Astrocyte (in vitro differentiated cells and primary cell): ENCODE measurements around the gene NADK. TPM values are rescaled to one million over a fixed set of nuclear protein-coding genes. Genes with fewer than 3 reads are reported as not detected.

ENCODE experiments used
- DNase-seq: peaks from one replicate; pipeline ENCODE4 v3.0.0-alpha.2; 2010; ENCODE audit warnings: low read depth
- FAIRE-seq: peaks from 2 replicates; lab custom pipeline; 2011; peaks lifted over from hg19 to GRCh38; lab: Jason Lieb, UNC
- H2AFZ ChIP-seq: 2 replicates; pipeline ENCODE4 v1.6.0; 2012; ENCODE audit warnings: low read depth, low read length, inconsistent platforms
- H3K27ac ChIP-seq: 2 replicates; pipeline ENCODE4 v1.5.1; 2011; ENCODE audit warnings: low read depth, low read length, inconsistent platforms
- H3K27me3 ChIP-seq: 2 replicates; pipeline ENCODE4 v1.6.0; 2011; ENCODE audit warnings: low read length, inconsistent platforms; ENCODE audit not compliant: insufficient read depth
- H3K36me3 ChIP-seq: 2 replicates; pipeline ENCODE4 v1.5.1; 2011; ENCODE audit warnings: low read length, inconsistent platforms; ENCODE audit not compliant: insufficient read depth
- H3K4me1 ChIP-seq: 2 replicates; pipeline ENCODE4 v1.5.1; 2011; ENCODE audit warnings: low read length, inconsistent platforms; ENCODE audit not compliant: insufficient read depth
- H3K4me2 ChIP-seq: 2 replicates; pipeline ENCODE4 v1.6.0; 2012; ENCODE audit warnings: low read length, inconsistent platforms
- H3K4me3 ChIP-seq: 2 replicates; pipeline ENCODE4 v1.5.1; 2011; ENCODE audit warnings: low read depth, mild to moderate bottlenecking, low read length, inconsistent platforms; ENCODE audit not compliant: insufficient read depth
- H3K79me2 ChIP-seq: 2 replicates; pipeline ENCODE4 v1.6.0; 2012; ENCODE audit warnings: mild to moderate bottlenecking, low read length, inconsistent platforms; ENCODE audit not compliant: insufficient read depth
- H3K9ac ChIP-seq: 2 replicates; pipeline ENCODE4 v1.6.0; 2012; ENCODE audit warnings: mild to moderate bottlenecking, low read length, inconsistent platforms
- H3K9me3 ChIP-seq: 2 replicates; pipeline ENCODE4 v1.5.1; 2012; ENCODE audit warnings: low read depth, mild to moderate bottlenecking, low read length, inconsistent platforms; ENCODE audit not compliant: insufficient read depth
- H4K20me1 ChIP-seq: 2 replicates; pipeline ENCODE4 v1.6.0; 2012; ENCODE audit warnings: low read length, inconsistent platforms; ENCODE audit not compliant: insufficient read depth
- H3K27ac Mint-ChIP-seq: one replicate; pipeline ENCODE4 v1.8.0; 2021; ENCODE audit warnings: mild to moderate bottlenecking, mixed read lengths; ENCODE audit not compliant: unreplicated experiment
- H3K27me3 Mint-ChIP-seq: one replicate; pipeline ENCODE4 v1.8.0; 2021; ENCODE audit warnings: low read depth, mixed read lengths; ENCODE audit not compliant: unreplicated experiment
- H3K36me3 Mint-ChIP-seq: one replicate; pipeline ENCODE4 v1.8.0; 2021; ENCODE audit warnings: low read depth, mixed read lengths; ENCODE audit not compliant: unreplicated experiment
- H3K4me1 Mint-ChIP-seq: one replicate; pipeline ENCODE4 v1.8.0; 2021; ENCODE audit warnings: low read depth, mixed read lengths; ENCODE audit not compliant: unreplicated experiment
- H3K4me3 Mint-ChIP-seq: one replicate; pipeline ENCODE4 v1.8.0; 2021; ENCODE audit warnings: mild to moderate bottlenecking, moderate library complexity, mixed read lengths; ENCODE audit not compliant: unreplicated experiment
- H3K9me3 Mint-ChIP-seq: one replicate; pipeline ENCODE4 v1.8.0; 2021; ENCODE audit warnings: mild to moderate bottlenecking, mixed read lengths; ENCODE audit not compliant: unreplicated experiment
- CTCF ChIP-seq: IDR thresholded peaks from 2 replicates; pipeline ENCODE4 v1.5.1; 2011; ENCODE audit warnings: low read depth, mild to moderate bottlenecking, inconsistent platforms, low read length, moderate library complexity; ENCODE audit not compliant: insufficient read depth
- EZH2 ChIP-seq: IDR thresholded peaks from 2 replicates; pipeline ENCODE4 v1.6.1; 2012; ENCODE audit warnings: mild to moderate bottlenecking, low read length, inconsistent platforms; ENCODE audit not compliant: insufficient read depth
- total RNA-seq: library from RNA; stranded (reverse); gene quantifications from 2 replicates; pipeline ENCODE4 v1.2.1, GENCODE V29; 2021

NADK gene
- total RNA-seq, 1 donor from 2014 or later = 87.6 TPM

- no peak overlapping the region for H2AFZ ChIP-seq
Observed at GRCh38 chr1:1779691-1780597, 1.7 kb upstream of the NADK start.

GRCh38 chr1:1779320-1779675 is 1.0 kb upstream of the NADK start:
- H3K36me3 Mint-ChIP-seq = peaks cover 3% of the 10 kb centered on the region
- no peak for FAIRE-seq
- no peak overlapping the region for H3K9ac ChIP-seq

More at GRCh38 chr1:1779691-1780597, 1.7 kb upstream of the NADK start:
- H3K9me3 Mint-ChIP-seq = no peaks in the 10 kb centered on the region
- H3K9me3 ChIP-seq = no peaks in the 10 kb centered on the region
- TF ChIP-seq CTCF (no peak), EZH2 (no peak)
- H3K27me3 ChIP-seq = no peaks in the 10 kb centered on the region
- H3K9ac ChIP-seq = no peak overlapping the region
- peaks cover 34% of the 10 kb centered on the region for H3K4me1 Mint-ChIP-seq
- H3K36me3 Mint-ChIP-seq = peaks cover 3% of the 10 kb centered on the region
- H4K20me1 ChIP-seq = peaks cover 67% of the 10 kb centered on the region
- H3K4me2 ChIP-seq = peak overlapping the region; percentile 26
- H3K27ac Mint-ChIP-seq = peak overlapping the region; percentile 86
- DNase-seq = peak; percentile 49
- peak overlapping the region; percentile 83 for H3K4me3 Mint-ChIP-seq
- H3K27ac ChIP-seq = no peak overlapping the region
- H3K4me1 ChIP-seq = peaks cover 46% of the 10 kb centered on the region
- no peak for FAIRE-seq
- H3K79me2 ChIP-seq = peaks cover 31% of the 10 kb centered on the region
- no peaks in the 10 kb centered on the region for H3K27me3 Mint-ChIP-seq
- H3K36me3 ChIP-seq = no peaks in the 10 kb centered on the region
- no peak overlapping the region for H3K4me3 ChIP-seq

More at GRCh38 chr1:1779320-1779675, 1.0 kb upstream of the NADK start:
- Histone ChIP-seq H3K4me2 (peak overlapping the region; percentile 91), H3K36me3 (no peaks in the 10 kb centered on the region), H3K9me3 (no peaks in the 10 kb centered on the region), H3K4me1 (peaks cover 46% of the 10 kb centered on the region), H4K20me1 (peaks cover 65% of the 10 kb centered on the region), H2AFZ (no peak overlapping the region), H3K27ac (no peak overlapping the region), H3K79me2 (peaks cover 37% of the 10 kb centered on the region), H3K27me3 (no peaks in the 10 kb centered on the region), H3K4me3 (peak overlapping the region; percentile 65)
- Mint-ChIP-seq H3K4me3 (peak overlapping the region; percentile 83), H3K27ac (peak overlapping the region; percentile 86), H3K27me3 (no peaks in the 10 kb centered on the region), H3K4me1 (peaks cover 34% of the 10 kb centered on the region), H3K9me3 (no peaks in the 10 kb centered on the region)
- DNase-seq = no peak
- TF ChIP-seq EZH2 (no peak), CTCF (no peak)
